Lower lobe of right lung (tissue), 2 donors: ENCODE data around the gene LAMA3. TPM values are rescaled to one million over a fixed set of nuclear protein-coding genes. Genes with fewer than 3 reads are reported as not detected.
A peak's percentile ranks its signal among the peaks of the same experiment; 100 is the strongest.

Experiments used
- ATAC-seq, 2 donors: fragments of 200-7000 bp; cut with Tn5 transposase; one replicate each; pipeline ENCODE4 v1.9.1; 2020 to 2022; ENCODE audit warnings: mild to moderate bottlenecking in 2 of 2, moderate library complexity in 2 of 2
- DNase-seq: peaks from one replicate; pipeline ENCODE4 v3.0.0-alpha.2; 2020
- H3K27ac ChIP-seq: fragments of 200-600 bp; one replicate; pipeline ENCODE4 v1.8.0; 2022
- H3K27me3 ChIP-seq: fragments of 200-600 bp; one replicate; pipeline ENCODE4 v1.8.0; 2022; ENCODE audit warnings: low read depth
- H3K36me3 ChIP-seq: fragments of 200-600 bp; one replicate; pipeline ENCODE4 v1.8.0; 2022; ENCODE audit warnings: mild to moderate bottlenecking
- H3K4me1 ChIP-seq: fragments of 200-600 bp; one replicate; pipeline ENCODE4 v1.8.0; 2022
- H3K4me3 ChIP-seq: fragments of 200-600 bp; one replicate; pipeline ENCODE4 v1.8.0; 2022; ENCODE audit warnings: mild to moderate bottlenecking
- H3K9me3 ChIP-seq: fragments of 200-600 bp; one replicate; pipeline ENCODE4 v1.8.0; 2022
- CTCF ChIP-seq: fragments of 200-600 bp; IDR thresholded peaks from one replicate; pipeline ENCODE4 v1.8.0; 2022; ENCODE audit warnings: antibody characterized with exemption, mild to moderate bottlenecking
- intact Hi-C: fragments of 100-400 bp; cut with DNase I; formaldehyde crosslinking; loops from one replicate; pipeline ENCODE4 v1.11.0; 2022
- total RNA-seq: library from RNA; stranded (reverse); fragmentation: NEBNext Ultra II Directional; extraction: Animal tissue kit (Norgen Biotek cat#: 25700); gene quantifications from one replicate; pipeline ENCODE4 v1.2.1, GENCODE V29; 2021
- donor health status: DM: no; HTN: yes; CAD: no; lungs with severe emphysema.

Gene LAMA3
- total RNA-seq, 1 donor from 2014 or later = 89.1 TPM

- Histone ChIP-seq H3K9me3 (no peaks in the 10 kb centered on the region), H3K4me3 (no peak overlapping the region), H3K36me3 (no peaks in the 10 kb centered on the region), H3K27me3 (peaks cover 22% of the 10 kb centered on the region), H3K27ac (no peak overlapping the region), H3K4me1 (peaks cover 5% of the 10 kb centered on the region)
- intact Hi-C loops = no loop called here
- ATAC-seq (peak; percentile 57 to 80), DNase-seq (no peak)
- TF ChIP-seq CTCF = no peak
Measured at GRCh38 chr18:23683671-23684070, 5.6 kb upstream of the LAMA3 start.

- no peaks in the 10 kb centered on the region for H3K9me3 ChIP-seq
- peaks cover 12% of the 10 kb centered on the region for H3K4me1 ChIP-seq
- ATAC-seq = no peak
- TF ChIP-seq CTCF = no peak
- H3K36me3 ChIP-seq = no peaks in the 10 kb centered on the region
- no peak for DNase-seq
- H3K4me3 ChIP-seq = no peak overlapping the region
- no peak overlapping the region for H3K27ac ChIP-seq
- intact Hi-C loops = no loop called here
- peaks cover 32% of the 10 kb centered on the region for H3K27me3 ChIP-seq
Measured at GRCh38 chr18:23684515-23685197, 4.6 kb upstream of the LAMA3 start.

- no peak for DNase-seq
- Histone ChIP-seq H3K27me3 (peaks cover 46% of the 10 kb centered on the region), H3K4me1 (peaks cover 20% of the 10 kb centered on the region), H3K4me3 (peak overlapping the region; percentile 61), H3K27ac (peak overlapping the region; percentile 77), H3K36me3 (no peaks in the 10 kb centered on the region), H3K9me3 (no peaks in the 10 kb centered on the region)
- TF ChIP-seq CTCF = no peak
- ATAC-seq = no peak
- intact Hi-C loops = no loop called here
Measured at GRCh38 chr18:23688528-23688927, 725 bp upstream of the LAMA3 start.

GRCh38 chr18:23689616-23690504 is 607 bp downstream of the LAMA3 start:
- intact Hi-C loops = no loop called here
- peak; percentile 70 to 72 for ATAC-seq
- peaks cover 46% of the 10 kb centered on the region for H3K27me3 ChIP-seq
- DNase-seq = peak; percentile 54
- peak overlapping the region; percentile 61 for H3K4me3 ChIP-seq
- peak overlapping the region; percentile 77 for H3K27ac ChIP-seq
- peaks cover 15% of the 10 kb centered on the region for H3K4me1 ChIP-seq
- no peaks in the 10 kb centered on the region for H3K9me3 ChIP-seq
- TF ChIP-seq CTCF = peak; percentile 6
- H3K36me3 ChIP-seq = no peaks in the 10 kb centered on the region

GRCh38 chr18:23690505-23691068 is 1.3 kb downstream of the LAMA3 start:
- ATAC-seq (peak; percentile 31 to 33), DNase-seq (no peak)
- Histone ChIP-seq H3K4me3 (peak overlapping the region; percentile 61), H3K27ac (peak overlapping the region; percentile 77), H3K9me3 (no peaks in the 10 kb centered on the region), H3K4me1 (peaks cover 15% of the 10 kb centered on the region), H3K27me3 (peaks cover 46% of the 10 kb centered on the region), H3K36me3 (no peaks in the 10 kb centered on the region)
- intact Hi-C loops = no loop called here
- no peak for TF ChIP-seq CTCF
